Measurements from ENCODE around the gene CCNH.

- no peak for TF ChIP-seq CTCF (IDR thresholded peaks at IDR 0.05; ENCODE audit: low read length)
- TF ChIP-seq EZH2phosphoT487 (IDR thresholded peaks at IDR 0.05; ENCODE audit: low read length): no peak
Measured at GRCh38 chr5:87401626-87402025, 11.1 kb downstream of the CCNH start.

All from MM.1S (cell line).